GM19025 (cell line): ENCODE measurements around the gene ERICH6.
"Not testable (repeated sequence)": the region's sequence is repeated elsewhere in the genome, so short reads cannot be mapped to it uniquely, and the experiment has no call there.

ENCODE experiments used
- ATAC-seq: cut with Tn5 transposase; IDR thresholded peaks from one replicate; pipeline ENCODE4 v1.9.1; 2021; ENCODE audit warnings: mild to moderate bottlenecking, low read depth, moderate library complexity; ENCODE audit not compliant: unreplicated experiment

ERICH6 gene

GRCh38 chr3:150623945-150624344 is 79.8 kb downstream of the ERICH6 start:
- no peak for ATAC-seq

GRCh38 chr3:150622955-150623354 is 80.8 kb downstream of the ERICH6 start:
- ATAC-seq, result not testable (repeated sequence)

- no peak for ATAC-seq
Measured at GRCh38 chr3:150620002-150620689, 83.6 kb downstream of the ERICH6 start.

GRCh38 chr3:150613709-150614480 is 89.8 kb downstream of the ERICH6 start:
- ATAC-seq, result no peak

- ATAC-seq, result no peak
Measured at GRCh38 chr3:150613034-150613433, 90.7 kb downstream of the ERICH6 start.

- ATAC-seq, result no peak
Measured at GRCh38 chr3:150612494-150612893, 91.2 kb downstream of the ERICH6 start.

- ATAC-seq, result no peak
Measured at GRCh38 chr3:150611666-150612065, 92.1 kb downstream of the ERICH6 start.

GRCh38 chr3:150610785-150611184 is 92.9 kb downstream of the ERICH6 start:
- no peak for ATAC-seq

- ATAC-seq, result no peak
Measured at GRCh38 chr3:150609988-150610387, 93.7 kb downstream of the ERICH6 start.
